NCI-H2196 treated with DMSO at 0.1 percent for 48 hours (cell line): ENCODE results near the gene SEPTIN10.

ENCODE experiments used
- DNase-seq: peaks from one replicate; lab custom pipeline; 2025; ENCODE audit not compliant: unreplicated experiment; lab: John Stamatoyannopoulos, UW

Gene SEPTIN10

GRCh38 chr2:109525836-109526235 lies 87.9 kb downstream of the SEPTIN10 start:
- DNase-seq, result no peak

DNA sequence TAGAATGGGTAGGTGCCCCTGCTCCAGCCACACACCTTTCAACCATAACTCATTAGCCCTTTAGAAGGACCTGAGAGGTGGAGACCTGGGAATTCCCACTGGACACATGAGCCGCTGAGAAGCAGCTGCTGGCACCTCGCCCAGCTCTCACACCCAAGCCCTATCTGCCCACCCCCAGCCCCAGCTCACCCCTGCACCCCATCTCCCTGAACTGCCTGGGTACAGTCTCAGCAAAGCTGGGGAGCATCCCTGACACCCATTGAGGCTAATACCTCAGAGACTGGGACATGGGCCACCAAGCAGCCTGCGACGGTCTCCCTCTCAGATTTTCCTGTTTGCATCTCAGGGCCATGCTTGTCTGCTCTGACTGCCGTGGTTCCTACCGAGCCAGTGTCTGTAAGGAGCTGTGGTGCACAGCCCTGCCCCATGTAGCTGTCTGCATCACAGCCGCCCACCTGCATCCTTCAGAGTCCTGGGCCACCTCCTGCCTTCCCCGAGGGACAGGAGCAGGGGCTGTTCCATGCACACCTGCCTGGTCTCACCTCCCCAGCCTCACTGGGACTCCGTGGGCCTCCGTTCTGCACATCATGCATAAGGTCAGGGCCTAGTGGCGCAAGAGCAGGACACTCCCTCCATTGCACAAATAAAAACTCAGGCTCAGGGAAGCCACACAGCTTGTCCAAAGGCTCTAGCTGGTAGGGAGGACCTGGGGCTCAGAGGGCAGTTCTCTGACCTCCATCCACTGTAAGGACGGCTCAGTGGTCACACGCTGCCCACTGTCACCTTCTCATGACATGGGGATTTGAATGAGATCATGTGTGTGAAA lies 90.0 kb downstream of the SEPTIN10 start:
- DNase-seq, result no peak

DNA sequence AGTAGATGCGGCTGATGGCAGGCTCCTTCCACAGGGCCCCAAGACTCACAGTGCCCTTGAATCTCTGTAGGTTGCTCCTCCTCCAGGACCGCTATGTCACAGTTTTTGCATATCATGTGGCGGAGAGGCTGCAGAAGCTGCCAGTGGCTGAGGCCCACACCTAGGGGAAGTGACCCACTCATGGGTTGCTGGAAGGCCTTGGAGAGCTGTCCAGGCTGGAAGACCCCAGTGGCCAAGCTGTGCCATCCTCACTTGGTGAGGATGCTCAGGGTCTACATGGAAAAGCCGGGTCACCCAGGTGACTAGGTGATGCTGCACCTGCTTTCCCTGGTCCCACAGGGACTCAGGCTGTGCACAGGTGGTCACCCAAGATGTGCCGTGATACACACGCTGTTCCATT lies 90.6 kb downstream of the SEPTIN10 start:
- DNase-seq, result no peak

DNA sequence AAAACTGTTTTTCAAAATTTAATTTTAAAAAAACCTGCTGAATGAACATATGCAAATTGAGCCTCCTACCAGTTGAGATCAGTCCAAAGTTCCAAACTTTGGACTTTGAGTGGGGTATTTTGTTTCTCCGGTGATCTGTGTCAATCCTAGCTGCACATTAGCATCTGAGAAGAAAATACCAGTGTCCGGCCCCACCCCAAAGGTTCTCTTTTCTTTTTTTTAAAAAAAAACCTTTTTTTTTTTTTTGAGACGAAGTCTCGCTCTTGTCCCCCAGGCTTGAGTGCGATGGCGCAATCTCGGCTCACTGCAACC lies 91.7 kb downstream of the SEPTIN10 start:
- no peak for DNase-seq

DNA sequence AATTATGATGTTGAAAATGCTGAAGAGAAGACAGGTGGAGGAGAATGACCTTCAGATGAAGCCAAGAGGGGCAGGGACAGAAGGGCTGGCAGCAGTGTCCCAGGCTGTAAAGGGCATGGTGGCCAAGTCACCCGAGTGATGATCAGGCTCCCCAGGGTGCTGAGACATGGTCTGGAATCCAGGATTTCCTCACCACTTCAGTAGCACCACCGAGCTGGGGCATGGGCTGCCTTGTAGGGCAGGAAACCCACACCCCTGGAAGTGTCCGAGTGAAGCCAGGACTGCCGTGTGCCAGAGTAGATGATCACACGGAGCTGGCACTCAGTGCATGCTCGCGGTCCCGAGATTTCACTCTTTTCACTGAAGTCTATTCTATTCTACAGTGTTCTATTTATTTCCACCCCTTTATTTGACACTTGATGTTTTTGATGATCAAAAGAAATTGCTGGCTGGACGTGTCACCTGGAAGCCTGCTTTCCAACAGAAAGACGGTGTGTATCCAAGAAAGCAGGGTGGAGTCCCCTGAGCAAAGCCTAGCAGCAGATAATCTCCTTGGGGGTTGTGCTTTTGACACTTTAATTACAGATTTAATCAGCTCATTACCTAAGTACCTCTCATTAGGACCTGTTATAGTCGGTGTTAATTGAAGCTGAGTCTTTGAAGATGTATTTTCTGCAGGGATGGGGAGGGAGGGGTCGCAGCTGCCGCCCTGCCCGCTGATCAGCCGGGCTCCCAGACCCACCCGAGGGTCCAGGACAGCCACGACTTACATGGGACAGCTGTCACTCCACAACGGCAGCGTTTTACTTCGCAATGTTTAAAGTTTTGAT lies 92.3 kb downstream of the SEPTIN10 start:
- no peak for DNase-seq

DNA sequence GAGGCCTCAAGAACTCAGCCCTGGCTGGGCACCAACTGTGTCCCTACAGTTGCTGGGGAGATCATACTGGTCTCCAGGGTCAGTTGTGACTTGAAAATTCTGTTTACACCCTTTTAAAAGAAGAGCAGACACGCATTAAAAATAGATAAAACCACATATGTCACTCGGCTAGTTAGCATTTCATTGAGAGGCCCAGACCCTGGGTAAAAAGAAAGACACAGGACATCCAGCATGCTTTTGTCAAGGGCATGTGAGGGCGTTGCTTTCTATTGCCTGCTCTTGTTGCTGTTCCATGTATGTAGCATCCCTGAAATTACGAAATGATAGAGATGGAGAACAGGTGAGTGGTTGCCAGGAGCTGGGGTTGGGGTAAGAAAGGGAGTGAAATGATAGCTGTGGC lies 94.3 kb downstream of the SEPTIN10 start:
- DNase-seq, result no peak

GRCh38 chr2:109517118-109517889 lies 96.5 kb downstream of the SEPTIN10 start:
- no peak for DNase-seq

- DNase-seq, result no peak
Measured at GRCh38 chr2:109516445-109517117, 97.2 kb downstream of the SEPTIN10 start.

DNA sequence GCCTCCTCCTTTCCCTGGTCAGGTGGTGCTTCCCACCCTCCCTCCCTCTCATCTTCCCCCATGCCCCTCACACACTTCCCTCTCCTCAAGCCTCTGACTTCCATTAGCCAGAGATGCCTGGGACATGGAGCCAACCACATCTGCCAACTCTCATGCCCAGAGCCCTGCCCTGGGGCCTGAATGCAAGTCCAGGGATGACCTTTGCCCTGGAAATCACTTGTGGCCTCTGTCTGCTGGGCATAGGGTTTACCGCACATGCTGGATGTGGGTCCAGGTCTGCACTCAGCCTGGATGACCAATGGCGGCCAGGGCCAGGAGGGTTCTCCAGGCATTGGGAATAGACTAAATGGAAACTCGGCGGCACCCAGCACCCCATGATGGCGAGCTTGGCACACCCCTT lies 98.9 kb downstream of the SEPTIN10 start:
- no peak for DNase-seq

- no peak for DNase-seq
Measured at GRCh38 chr2:109513749-109514588, 99.8 kb downstream of the SEPTIN10 start.

DNA sequence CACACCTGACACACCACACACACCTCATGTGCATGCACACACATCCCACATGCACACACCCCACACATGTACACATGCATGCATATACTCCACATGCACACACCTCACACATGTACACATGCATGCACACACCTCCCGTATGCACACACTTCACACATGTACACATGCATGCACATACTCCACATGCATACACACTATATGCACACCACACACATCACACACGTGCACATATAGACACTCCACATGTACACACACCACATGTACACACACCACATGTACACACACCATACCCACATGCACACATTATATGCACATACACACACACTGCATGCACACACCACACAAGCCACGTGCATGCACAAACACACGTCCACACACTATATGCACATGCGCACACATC lies 100.5 kb downstream of the SEPTIN10 start:
- DNase-seq, result no peak

DNA sequence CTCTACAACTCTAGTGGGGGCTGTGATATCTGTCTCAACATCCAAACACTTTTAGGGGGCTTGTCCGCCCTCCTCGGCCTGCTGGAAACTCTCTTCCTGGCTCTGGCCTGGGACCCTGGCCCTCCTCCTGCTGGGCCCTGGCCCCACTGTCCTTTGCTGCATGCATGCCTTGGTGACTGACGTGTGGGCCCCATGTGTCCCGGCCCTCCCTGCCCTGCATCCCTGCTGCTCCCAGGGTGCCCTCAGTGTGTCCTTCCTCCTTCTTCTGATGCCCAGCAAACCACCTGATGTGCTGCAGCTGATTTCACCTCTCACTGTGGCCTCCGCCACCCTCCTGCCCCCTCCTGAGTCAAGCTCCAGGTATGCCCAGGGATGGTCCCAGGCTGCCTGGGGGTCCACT lies 101.7 kb downstream of the SEPTIN10 start:
- no peak for DNase-seq

DNA sequence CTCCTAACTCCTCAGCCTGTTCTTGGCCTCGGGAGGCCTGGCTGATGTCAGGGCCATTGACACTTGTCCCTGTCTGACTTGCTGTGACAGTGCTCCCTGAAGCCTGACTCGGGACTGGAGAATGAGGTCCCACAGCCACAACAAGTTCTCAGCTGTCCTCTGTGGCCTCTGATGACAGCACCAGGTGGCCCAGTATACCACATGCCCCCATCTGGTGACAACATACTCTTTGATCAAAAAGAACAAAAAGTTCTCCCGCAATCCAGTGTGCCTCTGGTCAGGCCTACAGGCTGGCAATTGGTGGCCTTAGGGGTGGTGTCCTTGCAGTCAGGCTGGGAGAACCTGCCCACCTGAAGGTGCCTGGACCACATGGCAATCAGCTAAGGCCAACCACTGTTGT lies 102.6 kb downstream of the SEPTIN10 start:
- DNase-seq, result no peak

GRCh38 chr2:109510136-109511028 lies 103.4 kb downstream of the SEPTIN10 start:
- peak; percentile 51 for DNase-seq

GRCh38 chr2:109508556-109508955 lies 105.2 kb downstream of the SEPTIN10 start:
- DNase-seq, result no peak

DNA sequence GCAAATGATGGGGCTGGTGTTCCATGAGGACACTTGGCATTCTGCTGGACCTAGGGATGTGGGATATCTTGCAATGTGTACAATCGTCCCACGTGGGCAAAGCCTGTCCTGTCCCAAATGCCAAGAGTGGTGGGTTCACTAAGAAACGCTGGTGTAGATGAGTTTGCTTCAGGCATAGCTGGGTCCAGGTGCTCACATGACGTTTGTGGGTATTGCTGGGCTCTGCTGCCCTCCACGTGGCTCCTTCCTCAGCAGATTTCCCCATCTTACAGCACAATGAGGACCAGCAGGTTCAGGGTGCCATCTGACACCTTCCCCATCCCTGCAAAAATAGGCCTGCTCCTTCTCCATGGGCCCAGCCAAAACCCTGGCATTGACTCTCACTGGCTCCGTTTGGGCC lies 105.9 kb downstream of the SEPTIN10 start:
- no peak for DNase-seq

GRCh38 chr2:109507217-109507616 lies 106.5 kb downstream of the SEPTIN10 start:
- DNase-seq, result no peak

DNA sequence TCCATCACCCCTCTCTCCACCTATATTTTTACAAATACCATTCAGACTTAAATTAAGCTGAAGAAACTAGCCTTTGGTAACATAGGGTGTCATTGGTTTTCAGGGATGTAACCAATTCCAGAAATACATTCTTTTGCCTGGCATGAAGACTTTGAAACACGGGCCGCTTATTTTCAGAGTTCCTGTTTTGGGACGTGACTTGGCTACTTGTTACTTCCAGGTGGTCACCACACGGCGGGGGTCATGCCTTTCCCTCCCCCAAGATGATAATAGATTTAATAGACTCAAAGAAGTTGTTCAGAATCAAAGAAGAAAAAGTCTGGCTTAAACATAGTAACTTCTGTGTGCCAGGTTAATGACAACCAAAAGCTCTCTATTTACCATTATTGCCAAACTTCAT lies 110.6 kb downstream of the SEPTIN10 start:
- no peak for DNase-seq

DNA sequence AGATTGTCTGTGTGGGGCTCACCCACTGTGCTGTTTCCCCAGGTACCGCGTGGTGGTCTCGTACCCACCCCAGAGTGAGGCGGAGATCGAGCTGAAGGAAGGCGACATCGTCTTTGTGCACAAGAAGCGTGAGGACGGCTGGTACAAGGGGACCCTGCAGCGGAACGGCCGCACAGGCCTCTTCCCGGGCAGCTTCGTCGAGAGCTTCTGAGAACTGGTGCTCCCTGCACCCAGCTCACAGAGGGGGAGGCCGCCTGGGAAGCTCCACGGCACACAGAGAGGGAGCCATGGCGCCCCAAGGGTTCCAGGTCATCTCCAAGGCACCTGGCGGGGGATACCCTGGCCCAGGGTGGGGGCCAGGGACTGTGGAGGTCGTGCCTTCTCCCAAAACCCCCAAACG lies 112.3 kb downstream of the SEPTIN10 start:
- DNase-seq, result no peak
